Lower leg skin (tissue), 4 donors: ENCODE data around the gene NOP10. TPM values are rescaled to one million over a fixed set of nuclear protein-coding genes. Genes with fewer than 3 reads are reported as not detected.

Experiments used
- DNase-seq, 2 donors: peaks; one replicate each; pipeline ENCODE4 v3.0.0-alpha.2; 2019; ENCODE audit warnings: low spot score in 2 of 2
- H3K4me3 ChIP-seq: fragments of 200-600 bp; sonication (generic); 2 replicates; pipeline ENCODE4 v1.5.1; 2017; ENCODE audit warnings: mild to moderate bottlenecking, low read depth; ENCODE audit not compliant: poor library complexity, severe bottlenecking
- POLR2A ChIP-seq, 2 donors: fragments of 450-650 bp; IDR thresholded peaks; one replicate each; pipeline ENCODE4 v1.6.1; 2016 to 2017; ENCODE audit warnings: antibody characterized with exemption in 2 of 2, mild to moderate bottlenecking in 1 of 2, moderate library complexity in 1 of 2
- WGBS, 2 donors: methylation state at CpG; one replicate each; pipeline ENCODE4 v1.1.5; 2018; 5-methylcytosine and 5-hydroxymethylcytosine counted together
- intact Hi-C: fragments of 100-400 bp; cut with DNase I; formaldehyde crosslinking; loops from one replicate; pipeline ENCODE4 v1.15.0; 2023; ENCODE audit warnings: low total_unique reads
- total RNA-seq, 4 donors: library from RNA; depleted of rRNA; stranded (reverse); fragments of >200 nt; gene quantifications; one replicate each; pipeline ENCODE4 v1.1.0, GENCODE V29; 2016
- TF ChIP-seq, protein P1 (sequence below), 3 donors: fragments of 450-650 bp; IDR thresholded peaks; one replicate each; pipeline ENCODE4 v1.5.1; 2016; ENCODE audit warnings: antibody characterized with exemption in 3 of 3, mild to moderate bottlenecking in 3 of 3, moderate library complexity in 2 of 3

The NOP10 gene
- total RNA-seq, 4 donors from 2014 or later = 107 to 129 (median 124) TPM

DNA sequence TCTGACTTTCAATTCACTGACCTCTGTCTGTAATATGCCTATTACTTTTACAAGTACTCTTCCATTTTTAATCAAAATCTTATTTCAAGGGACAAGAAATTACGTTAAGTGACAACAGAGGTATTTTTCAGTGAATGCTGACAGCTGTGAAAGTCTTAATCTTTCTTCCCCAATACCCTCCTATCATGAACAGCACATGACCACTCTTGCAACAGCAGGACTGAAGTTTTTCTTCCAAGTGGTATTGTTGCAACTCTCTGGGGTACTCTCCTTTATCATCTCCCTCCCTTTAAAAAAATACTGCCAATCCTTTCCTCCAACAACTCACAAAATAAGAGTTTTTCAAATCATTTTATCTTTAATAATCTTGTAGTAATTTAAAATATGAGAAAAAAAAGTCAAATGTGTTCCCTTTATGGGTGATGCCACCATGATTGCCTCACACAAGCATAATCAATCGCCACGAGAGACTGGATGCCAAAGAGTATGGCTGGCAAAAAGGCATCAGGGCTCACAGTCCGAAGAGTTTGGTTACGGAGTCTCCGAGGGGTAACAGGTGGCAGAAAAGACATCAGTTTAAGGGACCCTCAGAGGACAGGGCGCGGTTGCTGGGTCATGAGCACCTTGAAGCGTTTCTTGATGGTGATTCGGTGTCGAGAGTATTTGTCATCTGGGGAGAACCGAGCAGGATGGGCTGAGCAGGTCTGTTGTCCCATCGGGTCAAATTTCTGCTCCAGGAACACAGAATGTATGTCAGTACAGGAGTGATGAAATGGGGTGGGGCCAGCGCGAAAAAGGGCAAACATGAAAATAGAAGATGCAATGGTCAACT lies 1.3 kb downstream of the NOP10 start:
- TF ChIP-seq, protein P1, sequence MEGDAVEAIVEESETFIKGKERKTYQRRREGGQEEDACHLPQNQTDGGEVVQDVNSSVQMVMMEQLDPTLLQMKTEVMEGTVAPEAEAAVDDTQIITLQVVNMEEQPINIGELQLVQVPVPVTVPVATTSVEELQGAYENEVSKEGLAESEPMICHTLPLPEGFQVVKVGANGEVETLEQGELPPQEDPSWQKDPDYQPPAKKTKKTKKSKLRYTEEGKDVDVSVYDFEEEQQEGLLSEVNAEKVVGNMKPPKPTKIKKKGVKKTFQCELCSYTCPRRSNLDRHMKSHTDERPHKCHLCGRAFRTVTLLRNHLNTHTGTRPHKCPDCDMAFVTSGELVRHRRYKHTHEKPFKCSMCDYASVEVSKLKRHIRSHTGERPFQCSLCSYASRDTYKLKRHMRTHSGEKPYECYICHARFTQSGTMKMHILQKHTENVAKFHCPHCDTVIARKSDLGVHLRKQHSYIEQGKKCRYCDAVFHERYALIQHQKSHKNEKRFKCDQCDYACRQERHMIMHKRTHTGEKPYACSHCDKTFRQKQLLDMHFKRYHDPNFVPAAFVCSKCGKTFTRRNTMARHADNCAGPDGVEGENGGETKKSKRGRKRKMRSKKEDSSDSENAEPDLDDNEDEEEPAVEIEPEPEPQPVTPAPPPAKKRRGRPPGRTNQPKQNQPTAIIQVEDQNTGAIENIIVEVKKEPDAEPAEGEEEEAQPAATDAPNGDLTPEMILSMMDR (IDR thresholded peaks at IDR 0.05) = no peak
- no peak for TF ChIP-seq POLR2A (IDR thresholded peaks at IDR 0.05)
- peak in 1 of 2 donors; percentile 83 for DNase-seq
- WGBS, 2 donors = 93 to 97% methylated on average over 15 of the region's 15 CpGs
- no peak overlapping the region for H3K4me3 ChIP-seq
- intact Hi-C loops = no loop called here

DNA sequence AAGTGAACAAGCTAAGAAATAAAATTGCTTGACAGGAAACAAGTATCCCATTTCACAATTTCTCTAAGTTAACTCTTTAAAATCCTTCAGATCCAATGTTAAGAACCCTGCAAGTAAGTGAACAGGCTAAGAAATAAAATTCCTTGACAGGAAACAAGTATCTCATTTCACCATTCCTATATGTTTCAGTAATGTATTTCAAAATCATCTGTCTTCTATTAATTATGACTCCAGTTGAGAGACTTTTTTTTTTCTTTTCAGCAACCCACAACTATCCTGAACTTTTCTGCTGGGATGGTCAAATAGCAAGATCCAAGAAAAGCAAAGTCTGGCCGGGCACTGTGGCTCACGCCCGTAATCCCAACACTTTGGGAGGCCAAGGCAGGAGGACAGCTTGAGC lies 3.0 kb downstream of the NOP10 start:
- TF ChIP-seq POLR2A (IDR thresholded peaks at IDR 0.05) = no peak
- TF ChIP-seq, protein P1 (IDR thresholded peaks at IDR 0.05) = no peak
- intact Hi-C loops = no loop called here
- WGBS, 2 donors = 88 to 94% methylated on average over 3 of the region's 3 CpGs
- no peak overlapping the region for H3K4me3 ChIP-seq
- no peak for DNase-seq

DNA sequence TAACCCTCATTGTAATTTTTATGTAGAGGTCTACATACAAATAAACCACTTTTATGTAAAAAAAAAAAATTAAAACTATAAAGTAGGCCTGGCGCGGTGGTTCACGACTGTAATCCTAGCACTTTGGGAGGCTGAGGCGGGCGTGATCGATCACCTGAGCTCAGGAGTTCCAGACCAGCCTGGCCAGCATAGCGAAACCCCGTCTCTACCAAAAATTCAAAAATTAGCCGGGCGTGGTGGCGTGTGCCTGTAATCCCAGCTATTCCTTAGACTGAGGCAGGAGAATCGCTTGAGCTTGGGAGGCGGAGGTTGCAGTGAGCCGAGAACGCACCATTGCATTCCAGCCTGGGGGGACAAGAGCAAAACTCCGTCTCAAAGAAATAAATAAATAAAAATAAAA lies 4.6 kb downstream of the NOP10 start:
- TF ChIP-seq, protein P1 (IDR thresholded peaks at IDR 0.05) = no peak
- no peak for TF ChIP-seq POLR2A (IDR thresholded peaks at IDR 0.05)
- peak in 1 of 2 donors; percentile 83 for DNase-seq
- 73 to 75% methylated on average over 16 of the region's 16 CpGs for WGBS, 2 donors
- H3K4me3 ChIP-seq = no peak overlapping the region
- intact Hi-C loops = no loop called here

DNA sequence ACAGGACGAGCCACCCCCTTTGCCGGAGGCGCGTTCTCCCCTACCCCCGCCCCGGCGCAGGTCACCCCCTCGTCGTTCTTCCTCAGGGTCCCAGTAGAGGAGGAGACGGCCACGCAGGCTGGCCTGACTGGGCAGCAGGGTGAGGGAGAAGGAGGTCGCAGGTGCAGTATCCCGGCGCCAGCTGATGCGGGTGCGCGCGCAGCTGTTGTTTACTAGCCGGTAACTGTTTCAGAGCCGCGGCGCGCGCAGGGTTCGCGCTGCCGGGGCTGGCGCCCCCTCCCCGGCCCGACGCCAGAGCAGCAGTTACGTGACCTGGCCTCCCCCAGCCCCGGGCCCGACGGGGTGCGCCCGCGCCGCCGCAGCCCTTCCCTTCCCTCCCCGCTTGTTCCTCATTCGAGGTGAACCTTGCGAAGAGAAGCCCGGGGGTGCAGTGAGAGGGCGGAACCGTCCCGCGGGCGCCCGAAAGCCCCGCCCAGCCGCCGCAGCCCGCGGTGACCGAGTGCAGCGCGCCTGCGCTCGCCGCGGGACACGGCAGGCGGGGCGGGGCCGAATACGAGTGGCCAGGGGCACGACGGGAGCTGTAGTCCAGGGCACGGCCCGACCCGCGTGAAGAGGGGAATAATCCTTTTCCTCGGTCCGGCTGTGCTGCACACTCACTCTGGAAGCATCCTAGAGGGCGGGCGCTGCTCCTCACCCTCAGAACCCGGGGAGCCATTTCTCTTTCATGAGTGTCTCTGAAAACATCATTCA lies 5.2 kb downstream of the NOP10 start, which contains the start of gene SLC12A6:
TSS of gene SLC12A6 (minus strand) at position 225 of the 750 bp plus-strand sequence. CDS start 1,101 bp downstream, outside the sequence.
- 0 to 2% methylated on average over 44 to 56 of the region's 78 CpGs for WGBS, 2 donors
- no peak for TF ChIP-seq POLR2A (IDR thresholded peaks at IDR 0.05)
- TF ChIP-seq, protein P1 (IDR thresholded peaks at IDR 0.05) = no peak
- intact Hi-C loops = no loop called here
- H3K4me3 ChIP-seq = peak within 1 kb of the TSS; percentile 88
- DNase-seq = peak; percentile 85 to 97

DNA sequence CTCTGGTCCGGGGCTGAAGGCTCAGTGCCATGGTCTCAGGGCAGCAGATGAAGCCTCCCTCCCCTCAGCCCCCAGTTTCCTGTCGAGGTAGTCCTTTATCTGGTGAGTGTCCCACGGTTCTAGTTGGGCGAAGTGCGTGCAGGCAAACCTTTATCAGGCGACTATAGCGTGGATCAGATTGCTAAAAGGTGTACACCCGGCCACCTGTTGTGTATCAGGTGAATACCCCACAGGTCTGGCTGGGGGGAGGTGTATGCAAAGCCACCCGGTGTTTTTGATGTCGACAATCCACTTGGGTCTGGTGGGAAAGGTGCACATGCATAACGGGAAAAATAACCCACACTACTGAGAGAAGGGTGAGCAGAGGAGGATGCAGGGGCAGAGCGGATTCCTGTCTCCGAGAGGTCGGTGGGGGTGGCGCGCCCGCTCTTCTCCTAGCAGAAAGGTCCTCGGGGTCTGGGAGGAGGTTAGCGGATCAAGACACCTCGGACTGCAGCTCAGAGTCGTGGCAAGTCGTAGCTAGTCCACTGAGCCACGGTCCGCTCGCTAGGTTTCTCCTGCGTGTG lies 5.9 kb downstream of the NOP10 start:
- TF ChIP-seq POLR2A (IDR thresholded peaks at IDR 0.05) = no peak
- TF ChIP-seq, protein P1 (IDR thresholded peaks at IDR 0.05) = no peak
- intact Hi-C loops = no loop called here
- DNase-seq = peak; percentile 24 to 75
- WGBS, 2 donors = 3% methylated on average over 24 to 26 of the region's 26 CpGs
- peak overlapping the region; percentile 88 for H3K4me3 ChIP-seq
